GM23338 (cell line): ENCODE measurements around the gene RASGRP3. TPM values are rescaled to one million over a fixed set of nuclear protein-coding genes. Genes with fewer than 3 reads are reported as not detected.

Experiments
- ATAC-seq: fragments of 200-7000 bp; cut with Tn5 transposase; 3 replicates; pipeline ENCODE4 v1.9.1; 2020
- DNase-seq: peaks from one replicate; pipeline ENCODE4 v3.0.0-alpha.2; 2015; ENCODE audit warnings: low spot score
- H2AFZ ChIP-seq: fragments of 200-600 bp; sonication (generic); 2 replicates; pipeline ENCODE4 v1.8.0; 2016; ENCODE audit warnings: antibody characterized with exemption, mild to moderate bottlenecking, moderate library complexity
- H3F3A ChIP-seq: fragments of 200-600 bp; sonication (generic); replicated peaks from 2 replicates; pipeline ENCODE4 v1.8.0; 2017; ENCODE audit warnings: antibody characterized with exemption, mixed run types, low read depth
- H3K27ac ChIP-seq: fragments of 200-600 bp; sonication (generic); 2 replicates; pipeline ENCODE4 v1.6.1; 2016; ENCODE audit warnings: low read depth
- H3K27me3 ChIP-seq: fragments of 200-600 bp; sonication (generic); 2 replicates; pipeline ENCODE4 v1.8.0; 2016; ENCODE audit warnings: mild to moderate bottlenecking, mixed run types, moderate library complexity; ENCODE audit not compliant: insufficient read depth
- H3K36me3 ChIP-seq: fragments of 200-600 bp; sonication (generic); 2 replicates; pipeline ENCODE4 v1.8.0; 2016; ENCODE audit warnings: mild to moderate bottlenecking; ENCODE audit not compliant: insufficient read depth
- H3K4me1 ChIP-seq: fragments of 200-600 bp; sonication (generic); 2 replicates; pipeline ENCODE4 v1.8.0; 2016; ENCODE audit warnings: mild to moderate bottlenecking, moderate library complexity; ENCODE audit not compliant: insufficient read depth
- H3K4me2 ChIP-seq: fragments of 200-600 bp; sonication (generic); 2 replicates; pipeline ENCODE4 v1.7.1; 2017; ENCODE audit warnings: mixed run types
- H3K4me3 ChIP-seq: fragments of 200-600 bp; sonication (generic); 2 replicates; pipeline ENCODE4 v1.6.1; 2016; ENCODE audit warnings: mixed run types
- H3K79me2 ChIP-seq: fragments of 200-600 bp; sonication (generic); replicated peaks from 2 replicates; pipeline ENCODE4 v1.8.0; 2017; ENCODE audit warnings: mild to moderate bottlenecking; ENCODE audit not compliant: insufficient read depth
- H3K9me2 ChIP-seq: fragments of 200-600 bp; sonication (generic); 2 replicates; pipeline ENCODE4 v1.8.0; 2017; ENCODE audit not compliant: insufficient read depth
- H4K20me1 ChIP-seq: fragments of 200-600 bp; sonication (generic); replicated peaks from 2 replicates; pipeline ENCODE4 v1.8.0; 2017; ENCODE audit warnings: mild to moderate bottlenecking; ENCODE audit not compliant: insufficient read depth
- H3K27ac Mint-ChIP-seq: 2 replicates; pipeline ENCODE4 v1.8.0; 2020; ENCODE audit warnings: inconsistent platforms, mild to moderate bottlenecking, moderate library complexity, mixed read lengths
- H3K27me3 Mint-ChIP-seq: 3 replicates; pipeline ENCODE4 v1.8.0; 2022; ENCODE audit warnings: low read depth, mild to moderate bottlenecking, moderate library complexity, mixed read lengths, inconsistent platforms; ENCODE audit not compliant: insufficient read depth, poor library complexity
- H3K36me3 Mint-ChIP-seq: 3 replicates; pipeline ENCODE4 v1.8.0; 2021; ENCODE audit warnings: low read depth, mild to moderate bottlenecking, inconsistent platforms, moderate library complexity, mixed read lengths
- H3K4me1 Mint-ChIP-seq: 3 replicates; pipeline ENCODE4 v1.8.0; 2020; ENCODE audit warnings: mild to moderate bottlenecking, inconsistent platforms, mixed read lengths
- H3K4me3 Mint-ChIP-seq: 3 replicates; pipeline ENCODE4 v1.8.0; 2021; ENCODE audit warnings: moderate library complexity, mild to moderate bottlenecking, inconsistent platforms, mixed read lengths
- H3K9me3 Mint-ChIP-seq: 3 replicates; pipeline ENCODE4 v1.8.0; 2020; ENCODE audit warnings: moderate library complexity, mild to moderate bottlenecking, inconsistent platforms, mixed read lengths
- CREB1 ChIP-seq: fragments of 250-450 bp; sonication (Bioruptor Pico); IDR thresholded peaks from 2 replicates; pipeline ENCODE4 v1.5.0; 2020; ENCODE audit warnings: low read depth, mild to moderate bottlenecking, moderate library complexity
- EZH2phosphoT487 ChIP-seq: fragments of 200-600 bp; sonication (generic); IDR thresholded peaks from one replicate; pipeline ENCODE4 v1.8.1; 2018; ENCODE audit warnings: antibody characterized with exemption; ENCODE audit not compliant: unreplicated experiment
- POLR2AphosphoS5 ChIP-seq: IDR thresholded peaks from 2 replicates; pipeline ENCODE4 v1.6.1; 2016; ENCODE audit warnings: antibody characterized with exemption, low read depth
- ZNF114 ChIP-seq: fragments of 250-450 bp; sonication (Bioruptor Pico); IDR thresholded peaks from 2 replicates; pipeline ENCODE4 v1.5.0; 2020; ENCODE audit warnings: mild to moderate bottlenecking, moderate library complexity
- polyA plus RNA-seq: library from polyadenylated mRNA; unstranded; fragments of >200 nt; fragmentation: Nextera tagmentation; extraction: Ambion mirVana; gene quantifications from 2 replicates; pipeline ENCODE4 v1.2.1, GENCODE V29; 2016
- total RNA-seq: library from RNA; depleted of rRNA; stranded (reverse); fragments of >200 nt; shearing (Covaris generic); gene quantifications from 2 replicates; pipeline ENCODE4 v1.2.3, GENCODE V29; 2014
- TF ChIP-seq, protein P1 (sequence below): IDR thresholded peaks from one replicate; pipeline ENCODE4 v1.6.1; 2018; ENCODE audit warnings: antibody characterized with exemption; ENCODE audit not compliant: unreplicated experiment
- TF ChIP-seq, protein P2 (sequence below), 2 experiments: fragments of 200-600 bp in 1 of 2; sonication (generic) in 1 of 2; conservative IDR thresholded peaks; 2 replicates each; pipeline versions ENCODE4 v1.5.1 to v1.6.1; 2016 to 2017; ENCODE audit warnings: antibody characterized with exemption in 2 of 2, low read depth in 2 of 2, mild to moderate bottlenecking in 2 of 2, moderate library complexity in 1 of 2
- TF ChIP-seq, protein P3 (sequence below): IDR thresholded peaks from 2 replicates; pipeline ENCODE4 v1.6.1; 2016; ENCODE audit warnings: antibody characterized with exemption

RASGRP3 gene
- total and polyA plus RNA-seq, 2 experiments from 2014 or later: 0.19 to 0.69 TPM

DNA sequence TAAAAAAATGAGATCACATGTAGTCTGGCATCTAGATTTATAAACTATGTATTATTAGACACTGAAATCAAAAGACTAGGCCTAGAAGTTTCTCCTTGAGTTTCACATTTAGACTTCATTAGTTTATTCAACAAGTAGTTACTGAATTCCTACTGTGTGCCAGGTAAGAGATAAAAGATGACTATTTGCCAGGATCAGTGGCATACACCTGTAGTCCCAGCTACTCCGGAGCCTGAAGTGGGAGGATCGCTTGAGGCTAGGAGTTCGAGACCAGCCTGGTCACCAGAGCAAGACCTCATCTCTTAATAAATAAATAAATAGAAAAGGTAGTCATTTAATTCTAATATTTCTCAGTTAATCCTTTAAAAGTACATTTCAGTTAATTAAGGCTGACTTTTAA is 120.6 kb downstream of the RASGRP3 start (continued):
- TF ChIP-seq, protein P1, sequence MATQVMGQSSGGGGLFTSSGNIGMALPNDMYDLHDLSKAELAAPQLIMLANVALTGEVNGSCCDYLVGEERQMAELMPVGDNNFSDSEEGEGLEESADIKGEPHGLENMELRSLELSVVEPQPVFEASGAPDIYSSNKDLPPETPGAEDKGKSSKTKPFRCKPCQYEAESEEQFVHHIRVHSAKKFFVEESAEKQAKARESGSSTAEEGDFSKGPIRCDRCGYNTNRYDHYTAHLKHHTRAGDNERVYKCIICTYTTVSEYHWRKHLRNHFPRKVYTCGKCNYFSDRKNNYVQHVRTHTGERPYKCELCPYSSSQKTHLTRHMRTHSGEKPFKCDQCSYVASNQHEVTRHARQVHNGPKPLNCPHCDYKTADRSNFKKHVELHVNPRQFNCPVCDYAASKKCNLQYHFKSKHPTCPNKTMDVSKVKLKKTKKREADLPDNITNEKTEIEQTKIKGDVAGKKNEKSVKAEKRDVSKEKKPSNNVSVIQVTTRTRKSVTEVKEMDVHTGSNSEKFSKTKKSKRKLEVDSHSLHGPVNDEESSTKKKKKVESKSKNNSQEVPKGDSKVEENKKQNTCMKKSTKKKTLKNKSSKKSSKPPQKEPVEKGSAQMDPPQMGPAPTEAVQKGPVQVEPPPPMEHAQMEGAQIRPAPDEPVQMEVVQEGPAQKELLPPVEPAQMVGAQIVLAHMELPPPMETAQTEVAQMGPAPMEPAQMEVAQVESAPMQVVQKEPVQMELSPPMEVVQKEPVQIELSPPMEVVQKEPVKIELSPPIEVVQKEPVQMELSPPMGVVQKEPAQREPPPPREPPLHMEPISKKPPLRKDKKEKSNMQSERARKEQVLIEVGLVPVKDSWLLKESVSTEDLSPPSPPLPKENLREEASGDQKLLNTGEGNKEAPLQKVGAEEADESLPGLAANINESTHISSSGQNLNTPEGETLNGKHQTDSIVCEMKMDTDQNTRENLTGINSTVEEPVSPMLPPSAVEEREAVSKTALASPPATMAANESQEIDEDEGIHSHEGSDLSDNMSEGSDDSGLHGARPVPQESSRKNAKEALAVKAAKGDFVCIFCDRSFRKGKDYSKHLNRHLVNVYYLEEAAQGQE: no peak
- TF ChIP-seq, protein P2, sequence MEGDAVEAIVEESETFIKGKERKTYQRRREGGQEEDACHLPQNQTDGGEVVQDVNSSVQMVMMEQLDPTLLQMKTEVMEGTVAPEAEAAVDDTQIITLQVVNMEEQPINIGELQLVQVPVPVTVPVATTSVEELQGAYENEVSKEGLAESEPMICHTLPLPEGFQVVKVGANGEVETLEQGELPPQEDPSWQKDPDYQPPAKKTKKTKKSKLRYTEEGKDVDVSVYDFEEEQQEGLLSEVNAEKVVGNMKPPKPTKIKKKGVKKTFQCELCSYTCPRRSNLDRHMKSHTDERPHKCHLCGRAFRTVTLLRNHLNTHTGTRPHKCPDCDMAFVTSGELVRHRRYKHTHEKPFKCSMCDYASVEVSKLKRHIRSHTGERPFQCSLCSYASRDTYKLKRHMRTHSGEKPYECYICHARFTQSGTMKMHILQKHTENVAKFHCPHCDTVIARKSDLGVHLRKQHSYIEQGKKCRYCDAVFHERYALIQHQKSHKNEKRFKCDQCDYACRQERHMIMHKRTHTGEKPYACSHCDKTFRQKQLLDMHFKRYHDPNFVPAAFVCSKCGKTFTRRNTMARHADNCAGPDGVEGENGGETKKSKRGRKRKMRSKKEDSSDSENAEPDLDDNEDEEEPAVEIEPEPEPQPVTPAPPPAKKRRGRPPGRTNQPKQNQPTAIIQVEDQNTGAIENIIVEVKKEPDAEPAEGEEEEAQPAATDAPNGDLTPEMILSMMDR (conservative IDR thresholded peaks at IDR 0.05; ENCODE audit: low read depth in 2 of 2): no peak
- no peak for TF ChIP-seq POLR2AphosphoS5

DNA sequence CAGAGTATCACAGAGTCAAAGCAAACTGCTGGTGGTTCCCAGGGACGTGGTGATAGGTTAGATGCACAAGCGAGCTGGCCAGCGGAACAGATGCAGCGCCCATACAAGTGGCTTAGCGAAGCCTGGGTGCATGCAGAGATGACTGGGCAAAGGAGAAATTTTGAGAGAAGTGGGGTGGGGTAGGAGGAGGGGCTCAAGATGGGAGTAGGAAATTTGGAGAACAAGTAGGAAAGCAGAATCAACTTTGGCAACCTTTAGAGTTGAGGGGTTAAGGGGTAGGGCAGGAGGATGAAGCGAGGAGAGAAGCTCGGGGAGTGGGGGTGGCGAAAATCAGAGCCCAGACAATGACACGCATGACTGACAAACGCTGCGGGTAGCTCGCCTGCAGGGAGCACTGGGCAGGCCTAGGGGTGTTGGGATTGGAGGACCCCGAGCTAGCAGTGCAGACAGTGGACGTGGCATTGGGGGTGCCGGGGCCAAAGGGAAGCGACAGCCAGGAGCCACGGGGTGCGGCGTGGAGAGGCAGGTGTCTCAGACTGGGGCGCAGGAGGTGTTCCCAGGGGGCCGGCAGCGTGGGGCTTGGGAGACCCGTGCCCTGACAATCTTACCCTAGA is 122.2 kb downstream of the RASGRP3 start:
- H3K27ac ChIP-seq: no peak overlapping the region; the same call in 1 of the 2 replicates
- Mint-ChIP-seq H3K27ac (peak overlapping the region; percentile 96), H3K9me3 (no peaks in the 10 kb centered on the region), H3K4me3 (peak overlapping the region; percentile 93), H3K27me3 (peaks cover 9% of the 10 kb centered on the region), H3K36me3 (peaks cover 14% of the 10 kb centered on the region), H3K4me1 (peaks cover 23% of the 10 kb centered on the region)
- peak; percentile 47 for DNase-seq
- peaks cover 5% of the 10 kb centered on the region; the same call in 1 of the 2 replicates for H3K36me3 ChIP-seq
- peak overlapping the region; percentile 30; the same call in 1 of the 2 replicates for H2AFZ ChIP-seq
- no peaks in the 10 kb centered on the region for H4K20me1 ChIP-seq
- H3K9me2 ChIP-seq: no peaks in the 10 kb centered on the region
- H3K79me2 ChIP-seq: peaks cover 81% of the 10 kb centered on the region
- no peaks in the 10 kb centered on the region for H3F3A ChIP-seq
- peaks cover 31% of the 10 kb centered on the region for H3K4me1 ChIP-seq
- peak; percentile 50 for ATAC-seq
- peak overlapping the region; percentile 69 for H3K4me3 ChIP-seq
- no peaks in the 10 kb centered on the region for H3K27me3 ChIP-seq
- peak overlapping the region; percentile 90 for H3K4me2 ChIP-seq
- TF ChIP-seq POLR2AphosphoS5 (no peak), ZNF114 (no peak), EZH2phosphoT487 (no peak), CREB1 (CRISPR knock-in tag) (no peak)
- TF ChIP-seq, protein P3, sequence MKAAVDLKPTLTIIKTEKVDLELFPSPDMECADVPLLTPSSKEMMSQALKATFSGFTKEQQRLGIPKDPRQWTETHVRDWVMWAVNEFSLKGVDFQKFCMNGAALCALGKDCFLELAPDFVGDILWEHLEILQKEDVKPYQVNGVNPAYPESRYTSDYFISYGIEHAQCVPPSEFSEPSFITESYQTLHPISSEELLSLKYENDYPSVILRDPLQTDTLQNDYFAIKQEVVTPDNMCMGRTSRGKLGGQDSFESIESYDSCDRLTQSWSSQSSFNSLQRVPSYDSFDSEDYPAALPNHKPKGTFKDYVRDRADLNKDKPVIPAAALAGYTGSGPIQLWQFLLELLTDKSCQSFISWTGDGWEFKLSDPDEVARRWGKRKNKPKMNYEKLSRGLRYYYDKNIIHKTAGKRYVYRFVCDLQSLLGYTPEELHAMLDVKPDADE: no peak
- TF ChIP-seq, protein P1: no peak
